ENCODE data around the gene MON2. TPM values are rescaled to one million over a fixed set of nuclear protein-coding genes. Genes with fewer than 3 reads are reported as not detected.
"Not testable (repeated sequence)": the region's sequence is repeated elsewhere in the genome, so short reads cannot be mapped to it uniquely, and the experiment has no call there.

Gene MON2
- total RNA-seq, 1 experiment from 2014 or later = 89.5 TPM

DNA sequence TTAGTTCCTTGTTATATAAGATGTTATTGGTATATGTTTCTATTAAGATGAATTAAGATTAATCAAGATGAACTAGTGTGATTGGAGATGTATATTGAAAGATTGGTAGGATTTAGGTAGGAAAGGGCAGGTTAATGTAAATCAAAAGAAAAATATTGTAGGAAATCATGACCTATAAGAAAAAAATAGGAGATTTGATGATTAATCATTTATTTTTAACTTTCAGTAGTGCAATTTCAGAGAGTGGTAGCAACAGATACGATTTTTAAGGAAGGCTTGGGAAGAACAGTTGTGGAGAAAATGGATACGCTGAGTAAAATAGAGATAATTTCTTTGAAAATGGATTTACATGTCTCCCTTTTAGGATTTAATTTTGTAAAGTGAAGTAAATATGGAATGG is 73.7 kb downstream of the MON2 start:
- Histone ChIP-seq H3K27ac (ENCODE audit: low read length) (no peak overlapping the region), H2AFZ (ENCODE audit: low read length) (no peak overlapping the region), H3K9ac (ENCODE audit: low read length) (no peak overlapping the region), H3K79me2 (ENCODE audit: low read length) (no peaks in the 10 kb centered on the region), H4K20me1 (ENCODE audit: insufficient read depth, low read depth, low read length) (no peaks in the 10 kb centered on the region), H3K27me3 (ENCODE audit: low read length) (no peaks in the 10 kb centered on the region), H3K4me2 (ENCODE audit: low read depth, low read length, poor library complexity, severe bottlenecking) (no peak overlapping the region), H3K9me2 (replicated peaks; ENCODE audit: insufficient read depth, low read length) (no peaks in the 10 kb centered on the region), H3K9me3 (ENCODE audit: low read length) (no peaks in the 10 kb centered on the region), H3K4me1 (ENCODE audit: low read length) (0 out of 2 replicates have a peak, but pooled peaks cover 5% of the 10 kb centered on the region), H3K4me3 (ENCODE audit: low read length) (no peak overlapping the region), H3K36me3 (ENCODE audit: insufficient read depth, low read length) (peaks cover 41% of the 10 kb centered on the region)
- DNase-seq = no peak

DNA sequence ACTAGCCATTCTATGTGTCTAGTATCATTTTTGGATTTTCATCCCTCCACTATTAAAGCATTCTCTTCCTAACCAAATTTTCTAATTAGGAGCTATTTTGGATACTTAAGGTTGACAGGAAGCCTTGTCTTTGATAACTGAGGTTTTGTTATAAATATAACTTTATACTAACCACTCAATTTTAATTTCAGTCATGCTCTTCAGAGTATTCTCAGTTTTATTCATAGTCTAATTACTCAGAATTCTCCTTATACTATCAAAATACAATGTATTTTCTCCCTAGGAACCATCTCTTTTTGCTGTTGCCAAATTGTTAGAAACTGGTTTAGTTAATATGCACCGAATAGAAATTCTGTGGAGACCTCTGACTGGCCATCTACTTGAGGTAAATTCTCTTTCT is 76.2 kb downstream of the MON2 start:
- Histone ChIP-seq H3K4me3 (ENCODE audit: low read length) (no peak overlapping the region), H3K4me1 (ENCODE audit: low read length) (0 out of 2 replicates have a peak, but pooled peaks cover 5% of the 10 kb centered on the region), H3K9me3 (ENCODE audit: low read length) (no peaks in the 10 kb centered on the region), H3K4me2 (ENCODE audit: low read depth, low read length, poor library complexity, severe bottlenecking) (no peak overlapping the region), H3K79me2 (ENCODE audit: low read length) (no peaks in the 10 kb centered on the region), H4K20me1 (ENCODE audit: insufficient read depth, low read depth, low read length) (no peaks in the 10 kb centered on the region), H3K9me2 (replicated peaks; ENCODE audit: insufficient read depth, low read length) (no peaks in the 10 kb centered on the region), H2AFZ (ENCODE audit: low read length) (no peak overlapping the region), H3K9ac (ENCODE audit: low read length) (no peak overlapping the region), H3K27ac (ENCODE audit: low read length) (no peak overlapping the region), H3K27me3 (ENCODE audit: low read length) (no peaks in the 10 kb centered on the region), H3K36me3 (ENCODE audit: insufficient read depth, low read length) (peaks cover 42% of the 10 kb centered on the region; the same call in 1 of the 2 replicates)
- no peak for DNase-seq

- DNase-seq = no peak
- H2AFZ ChIP-seq (ENCODE audit: low read length) = no peak overlapping the region
- H3K36me3 ChIP-seq (ENCODE audit: insufficient read depth, low read length) = peaks cover 41% of the 10 kb centered on the region; the same call in 1 of the 2 replicates
- no peak overlapping the region for H3K4me2 ChIP-seq (ENCODE audit: low read depth, low read length, poor library complexity, severe bottlenecking)
- H3K9me2 ChIP-seq (replicated peaks; ENCODE audit: insufficient read depth, low read length) = no peaks in the 10 kb centered on the region
- no peak overlapping the region for H3K4me3 ChIP-seq (ENCODE audit: low read length)
- H3K27ac ChIP-seq (ENCODE audit: low read length) = no peak overlapping the region
- no peaks in the 10 kb centered on the region for H3K9me3 ChIP-seq (ENCODE audit: low read length)
- H4K20me1 ChIP-seq (ENCODE audit: insufficient read depth, low read depth, low read length) = no peaks in the 10 kb centered on the region
- no peak overlapping the region for H3K9ac ChIP-seq (ENCODE audit: low read length)
- H3K79me2 ChIP-seq (ENCODE audit: low read length) = no peaks in the 10 kb centered on the region
- H3K4me1 ChIP-seq (ENCODE audit: low read length) = 0 out of 2 replicates have a peak, but pooled peaks cover 5% of the 10 kb centered on the region
- H3K27me3 ChIP-seq (ENCODE audit: low read length) = no peaks in the 10 kb centered on the region
Measured at GRCh38 chr12:62543324-62543723, 76.7 kb downstream of the MON2 start.

GRCh38 chr12:62543741-62544140 is 77.1 kb downstream of the MON2 start:
- H3K4me2 ChIP-seq (ENCODE audit: low read depth, low read length, poor library complexity, severe bottlenecking) = no peak overlapping the region
- no peaks in the 10 kb centered on the region for H3K79me2 ChIP-seq (ENCODE audit: low read length)
- H3K9me2 ChIP-seq (replicated peaks; ENCODE audit: insufficient read depth, low read length) = no peaks in the 10 kb centered on the region
- 0 out of 2 replicates have a peak, but pooled peaks cover 5% of the 10 kb centered on the region for H3K4me1 ChIP-seq (ENCODE audit: low read length)
- H3K27ac ChIP-seq (ENCODE audit: low read length) = no peak overlapping the region
- no peak overlapping the region for H3K9ac ChIP-seq (ENCODE audit: low read length)
- no peaks in the 10 kb centered on the region for H3K9me3 ChIP-seq (ENCODE audit: low read length)
- H3K36me3 ChIP-seq (ENCODE audit: insufficient read depth, low read length) = peaks cover 39% of the 10 kb centered on the region; the same call in 1 of the 2 replicates
- no peak overlapping the region for H3K4me3 ChIP-seq (ENCODE audit: low read length)
- H3K27me3 ChIP-seq (ENCODE audit: low read length) = no peaks in the 10 kb centered on the region
- H4K20me1 ChIP-seq (ENCODE audit: insufficient read depth, low read depth, low read length) = no peaks in the 10 kb centered on the region
- DNase-seq = no peak
- no peak overlapping the region for H2AFZ ChIP-seq (ENCODE audit: low read length)

DNA sequence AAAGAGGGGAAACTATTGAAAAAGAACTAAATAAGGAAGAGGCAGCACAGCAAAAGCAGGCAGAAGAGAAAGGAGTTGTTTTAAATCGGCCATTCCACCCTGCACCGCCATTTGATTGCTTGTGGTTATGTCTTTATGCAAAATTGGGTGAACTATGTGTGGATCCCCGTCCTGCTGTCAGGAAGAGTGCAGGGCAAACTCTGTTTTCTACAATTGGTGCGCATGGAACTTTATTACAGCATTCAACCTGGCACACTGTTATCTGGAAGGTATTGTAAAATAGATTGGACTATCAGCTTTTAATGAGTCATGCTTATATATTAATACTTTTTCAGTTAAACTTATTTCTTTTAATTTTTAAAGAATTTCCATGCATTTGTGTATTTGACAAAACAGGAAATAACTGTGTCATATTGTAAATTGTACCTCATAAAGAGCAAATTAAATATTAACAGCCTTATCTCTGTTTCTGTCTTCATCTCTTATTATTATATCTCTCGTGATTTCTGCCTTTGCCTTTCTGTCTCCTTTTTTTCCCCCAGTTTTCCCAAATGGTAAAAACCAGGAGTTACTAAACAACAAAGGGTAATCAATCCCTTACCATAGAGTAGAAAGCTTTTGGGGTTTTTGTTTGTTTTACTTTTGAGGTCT is 86.4 kb downstream of the MON2 start:
- Histone ChIP-seq H3K4me1 (ENCODE audit: low read length) (no peaks in the 10 kb centered on the region), H3K9me3 (ENCODE audit: low read length) (no peaks in the 10 kb centered on the region), H4K20me1 (ENCODE audit: insufficient read depth, low read depth, low read length) (no peaks in the 10 kb centered on the region), H3K27ac (ENCODE audit: low read length) (no peak overlapping the region), H3K4me2 (ENCODE audit: low read depth, low read length, poor library complexity, severe bottlenecking) (no peak overlapping the region), H3K79me2 (ENCODE audit: low read length) (0 out of 2 replicates have a peak, but pooled peaks cover 3% of the 10 kb centered on the region), H3K9ac (ENCODE audit: low read length) (no peak overlapping the region), H3K36me3 (ENCODE audit: insufficient read depth, low read length) (peaks cover 41% of the 10 kb centered on the region), H2AFZ (ENCODE audit: low read length) (no peak overlapping the region), H3K27me3 (ENCODE audit: low read length) (no peaks in the 10 kb centered on the region), H3K9me2 (replicated peaks; ENCODE audit: insufficient read depth, low read length) (no peaks in the 10 kb centered on the region), H3K4me3 (ENCODE audit: low read length) (no peak overlapping the region)
- no peak for DNase-seq

DNA sequence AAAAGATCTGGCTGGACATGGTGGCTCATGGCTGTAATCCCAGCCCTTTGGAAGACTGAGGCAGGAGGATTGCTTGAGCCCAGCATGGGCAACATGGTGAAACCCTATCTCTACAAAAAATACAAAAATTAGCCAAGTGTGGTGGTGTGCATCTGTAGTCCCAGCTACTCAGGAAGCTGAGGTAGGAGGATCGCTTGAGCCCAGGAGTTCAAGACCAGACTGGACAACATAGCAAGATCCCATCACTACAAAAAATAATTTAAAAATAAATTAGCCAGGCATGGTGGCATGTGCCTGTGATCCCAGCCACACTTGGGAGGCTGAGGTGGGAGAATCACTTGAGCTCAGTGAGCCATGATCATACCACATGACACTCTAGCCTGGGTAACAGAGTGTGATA is 92.7 kb downstream of the MON2 start:
- H3K4me1 ChIP-seq (ENCODE audit: low read length); H3K9me3 ChIP-seq (ENCODE audit: low read length); DNase-seq; H3K4me2 ChIP-seq (ENCODE audit: low read depth, low read length, poor library complexity, severe bottlenecking); H3K79me2 ChIP-seq (ENCODE audit: low read length); H4K20me1 ChIP-seq (ENCODE audit: insufficient read depth, low read depth, low read length); H2AFZ ChIP-seq (ENCODE audit: low read length); H3K4me3 ChIP-seq (ENCODE audit: low read length); H3K9ac ChIP-seq (ENCODE audit: low read length); H3K27ac ChIP-seq (ENCODE audit: low read length); H3K27me3 ChIP-seq (ENCODE audit: low read length); H3K9me2 ChIP-seq (replicated peaks; ENCODE audit: insufficient read depth, low read length): not testable (repeated sequence)
- peaks cover 34% of the 10 kb centered on the region for H3K36me3 ChIP-seq (ENCODE audit: insufficient read depth, low read length)

DNA sequence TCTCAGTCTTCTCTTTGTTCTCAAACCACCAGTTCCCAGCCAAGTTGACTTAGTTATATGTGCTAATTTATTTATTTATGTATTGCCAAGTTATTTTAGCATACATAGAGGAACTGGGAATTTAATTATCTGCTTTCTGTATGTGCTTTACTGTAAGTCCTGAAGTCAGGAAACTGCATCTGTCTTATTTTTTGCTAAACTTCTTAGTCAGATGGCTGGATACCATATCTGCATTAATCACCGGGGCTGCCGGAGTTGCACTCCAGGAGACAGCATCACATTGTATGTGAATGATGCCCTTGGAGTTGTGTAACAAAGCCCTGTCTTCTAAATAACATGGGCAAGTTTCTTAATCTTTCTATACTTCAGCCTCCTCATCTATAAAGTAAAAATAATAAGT is 96.2 kb downstream of the MON2 start:
- Histone ChIP-seq H3K4me2 (ENCODE audit: low read depth, low read length, poor library complexity, severe bottlenecking) (no peak overlapping the region), H3K9me2 (replicated peaks; ENCODE audit: insufficient read depth, low read length) (no peaks in the 10 kb centered on the region), H3K4me1 (ENCODE audit: low read length) (no peaks in the 10 kb centered on the region), H3K4me3 (ENCODE audit: low read length) (no peak overlapping the region), H3K27ac (ENCODE audit: low read length) (no peak overlapping the region), H3K36me3 (ENCODE audit: insufficient read depth, low read length) (peaks cover 42% of the 10 kb centered on the region), H3K9ac (ENCODE audit: low read length) (no peak overlapping the region), H3K79me2 (ENCODE audit: low read length) (no peaks in the 10 kb centered on the region), H3K9me3 (ENCODE audit: low read length) (no peaks in the 10 kb centered on the region), H3K27me3 (ENCODE audit: low read length) (no peaks in the 10 kb centered on the region), H4K20me1 (ENCODE audit: insufficient read depth, low read depth, low read length) (no peaks in the 10 kb centered on the region), H2AFZ (ENCODE audit: low read length) (no peak overlapping the region)
- no peak for DNase-seq

GRCh38 chr12:62575036-62575435 is 108.4 kb downstream of the MON2 start:
- no peaks in the 10 kb centered on the region for H3K27me3 ChIP-seq (ENCODE audit: low read length)
- peaks cover 48% of the 10 kb centered on the region for H3K36me3 ChIP-seq (ENCODE audit: insufficient read depth, low read length)
- H3K9ac ChIP-seq (ENCODE audit: low read length) = no peak overlapping the region
- H3K4me3 ChIP-seq (ENCODE audit: low read length) = no peak overlapping the region
- H3K4me1 ChIP-seq (ENCODE audit: low read length) = peaks cover 17% of the 10 kb centered on the region
- H2AFZ ChIP-seq (ENCODE audit: low read length) = no peak overlapping the region
- DNase-seq = no peak
- H3K9me2 ChIP-seq (replicated peaks; ENCODE audit: insufficient read depth, low read length) = no peaks in the 10 kb centered on the region
- no peaks in the 10 kb centered on the region for H3K9me3 ChIP-seq (ENCODE audit: low read length)
- H3K27ac ChIP-seq (ENCODE audit: low read length) = no peak overlapping the region
- H3K79me2 ChIP-seq (ENCODE audit: low read length) = no peaks in the 10 kb centered on the region
- no peaks in the 10 kb centered on the region for H4K20me1 ChIP-seq (ENCODE audit: insufficient read depth, low read depth, low read length)
- no peak overlapping the region for H3K4me2 ChIP-seq (ENCODE audit: low read depth, low read length, poor library complexity, severe bottlenecking)

Data from Karpas-422 (cell line).